Activated naive CD4-positive, alpha-beta T cell treated with anti-CD3 and anti-CD28 coated beads, Interleukin-2, amount 50 U/mL, for 16 hours (primary cell): ENCODE measurements around the gene TLX1.
"Not testable (repeated sequence)": the region's sequence is repeated elsewhere in the genome, so short reads cannot be mapped to it uniquely, and the experiment has no call there.

ENCODE experiments used
- DNase-seq: peaks from one replicate; pipeline ENCODE4 v3.0.0-alpha.2; 2020

The TLX1 gene

GRCh38 chr10:101154506-101154905 lies 23.4 kb downstream of the TLX1 start:
- DNase-seq = not testable (repeated sequence)

GRCh38 chr10:101155896-101156295 lies 24.8 kb downstream of the TLX1 start:
- DNase-seq = no peak

- no peak for DNase-seq
These were observed 26.8 kb downstream of the TLX1 start for GRCh38 chr10:101157756-101158458.

DNA sequence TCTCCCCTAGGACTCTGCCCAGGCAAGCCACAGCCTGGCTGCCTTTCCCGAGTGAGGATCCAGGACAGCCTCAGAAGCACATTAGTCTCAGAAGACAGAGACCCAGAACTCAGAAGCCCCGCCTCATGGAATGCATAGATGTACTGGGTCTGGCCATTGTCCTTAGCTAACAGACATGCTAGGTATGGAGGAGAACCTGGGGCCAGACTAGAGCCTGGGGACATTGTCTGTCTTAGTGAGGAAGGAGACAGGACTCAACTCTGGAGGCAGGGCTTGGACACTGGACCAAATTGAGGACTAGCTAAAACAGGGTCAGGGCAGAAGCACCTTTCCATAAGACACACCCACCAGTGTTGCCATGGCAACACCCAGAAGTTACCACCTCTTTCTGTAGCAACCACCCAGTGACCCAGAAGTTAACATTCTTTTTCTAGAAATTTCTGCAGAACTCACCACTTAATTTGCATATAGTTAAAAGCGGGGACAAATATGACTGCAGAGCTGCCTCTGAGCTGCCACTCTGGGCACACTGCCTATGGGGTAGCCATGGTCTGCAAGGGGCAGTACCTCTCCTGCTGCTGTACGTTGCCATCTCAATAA lies 27.5 kb downstream of the TLX1 start:
- DNase-seq = no peak

GRCh38 chr10:101161494-101162299 lies 30.6 kb downstream of the TLX1 start:
- peak; percentile 66 for DNase-seq

DNA sequence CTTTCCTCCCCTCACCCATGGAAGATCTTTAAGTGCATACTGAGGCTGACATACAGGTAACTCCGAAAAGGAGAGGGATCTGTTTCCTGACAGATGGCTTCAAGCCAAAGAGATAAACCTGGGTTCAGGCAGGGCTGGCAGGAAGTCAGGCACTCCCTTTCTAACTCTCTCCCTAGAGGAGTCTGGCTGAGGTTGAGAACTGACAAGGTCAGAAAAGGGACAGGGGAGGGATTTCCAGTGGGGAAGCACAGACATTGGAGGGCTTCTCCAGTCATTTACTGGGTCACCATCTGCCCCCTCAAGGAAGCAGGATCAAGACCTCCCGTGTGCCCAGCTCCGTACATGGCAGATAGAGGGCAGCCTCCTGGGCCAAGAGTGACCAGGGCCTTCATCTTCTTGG lies 31.6 kb downstream of the TLX1 start:
- no peak for DNase-seq

GRCh38 chr10:101164020-101164419 lies 32.9 kb downstream of the TLX1 start:
- no peak for DNase-seq

DNA sequence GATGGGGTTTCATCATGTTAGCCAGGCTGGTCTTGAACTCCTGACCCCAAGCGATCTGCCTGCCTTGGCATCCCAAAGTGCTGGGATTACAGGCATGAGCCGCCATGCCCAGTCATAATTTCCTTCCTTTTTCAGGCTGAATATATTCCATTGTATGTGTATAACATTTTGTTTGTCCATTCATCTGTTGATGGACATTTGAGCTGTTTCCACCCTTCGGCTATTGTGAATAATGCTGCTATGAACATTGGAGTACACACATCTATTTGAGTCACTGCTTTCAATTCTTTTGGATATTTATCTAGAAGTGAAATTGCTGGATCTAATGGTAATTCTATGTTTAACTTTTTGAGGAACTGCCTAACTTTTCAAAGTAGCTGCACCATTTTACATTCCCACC lies 34.6 kb downstream of the TLX1 start:
- no peak for DNase-seq

DNA sequence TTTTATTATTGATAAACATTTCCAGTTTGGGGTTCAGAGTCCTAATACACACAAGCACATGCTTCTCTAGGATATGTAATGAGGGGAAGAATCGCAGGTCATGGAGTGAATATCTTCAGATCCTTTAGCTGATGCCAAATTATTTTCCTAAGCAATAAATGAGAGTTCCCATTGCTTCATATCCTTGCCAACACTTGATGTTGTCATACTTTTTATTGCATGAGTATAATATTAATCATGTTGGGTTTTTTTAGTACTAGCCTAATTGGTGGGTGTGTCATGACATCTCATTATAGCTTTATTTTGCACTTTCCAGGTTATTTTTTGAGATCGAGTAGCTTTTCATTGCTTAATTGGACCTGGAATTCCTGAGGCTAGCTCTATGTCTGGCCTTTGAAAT lies 35.3 kb downstream of the TLX1 start:
- DNase-seq = no peak

DNA sequence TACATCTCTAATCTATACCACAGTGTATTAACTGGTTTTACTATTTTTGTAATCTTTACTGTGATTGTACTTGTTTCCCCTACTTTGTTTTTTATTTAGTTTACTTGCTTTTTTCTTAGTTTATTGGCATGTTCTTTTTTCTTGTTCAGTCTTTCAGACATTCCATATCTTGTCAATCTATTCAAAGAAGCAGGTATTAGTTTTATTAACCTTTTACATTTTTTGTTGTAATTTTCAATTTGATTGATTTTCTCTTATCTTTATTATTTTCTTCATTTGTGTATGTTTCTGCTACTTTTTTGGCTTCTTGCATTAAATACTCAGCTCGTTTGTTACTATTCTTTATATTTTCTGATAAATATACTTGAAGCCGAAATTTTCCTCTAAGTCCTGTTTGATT lies 41.6 kb downstream of the TLX1 start:
- DNase-seq = no peak

GRCh38 chr10:101174319-101174718 lies 43.2 kb downstream of the TLX1 start:
- no peak for DNase-seq

- DNase-seq = no peak
These were observed 45.5 kb downstream of the TLX1 start for GRCh38 chr10:101176577-101176976.

GRCh38 chr10:101182936-101183335 lies 51.8 kb downstream of the TLX1 start:
- no peak for DNase-seq

- DNase-seq = no peak
These were observed 52.5 kb downstream of the TLX1 start for GRCh38 chr10:101183458-101184183.
